NCI-H146 (cell line): ENCODE data around the gene HELLS.
"Not testable (repeated sequence)": the region's sequence is repeated elsewhere in the genome, so short reads cannot be mapped to it uniquely, and the experiment has no call there.

Experiments
- DNase-seq: peaks from one replicate; lab custom pipeline; 2025; lab: John Stamatoyannopoulos, UW

HELLS gene

GRCh38 chr10:94545391-94546048 is at the start of gene HELLS:
Gene HELLS (plus strand): TSS chr10:94545788. CDS start chr10:94545922, 134 bp downstream.
- DNase-seq = peak; percentile 92

GRCh38 chr10:94496010-94496409 is 49.6 kb upstream of the HELLS start:
- DNase-seq = no peak

GRCh38 chr10:94496646-94497045 is 48.9 kb upstream of the HELLS start:
- no peak for DNase-seq

- no peak for DNase-seq
These were observed 45.5 kb upstream of the HELLS start for GRCh38 chr10:94500063-94500462.

GRCh38 chr10:94521276-94522250 is 24.0 kb upstream of the HELLS start:
- DNase-seq = no peak

- DNase-seq = no peak
These were observed 21.4 kb upstream of the HELLS start for GRCh38 chr10:94524146-94524545.

GRCh38 chr10:94524711-94525110 is 20.9 kb upstream of the HELLS start:
- no peak for DNase-seq

- not testable (repeated sequence) for DNase-seq
These were observed 14.0 kb upstream of the HELLS start for GRCh38 chr10:94531550-94531949.

- no peak for DNase-seq
These were observed 12.6 kb upstream of the HELLS start for GRCh38 chr10:94533027-94533426.

- not testable (repeated sequence) for DNase-seq
These were observed 3.3 kb upstream of the HELLS start for GRCh38 chr10:94542282-94542681.

GRCh38 chr10:94546049-94546900 is 687 bp downstream of the HELLS start:
- peak; percentile 46 for DNase-seq

- DNase-seq = no peak
These were observed 1.3 kb downstream of the HELLS start for GRCh38 chr10:94546901-94547185.

GRCh38 chr10:94549221-94549620 is 3.6 kb downstream of the HELLS start:
- no peak for DNase-seq

GRCh38 chr10:94567714-94568307 is 22.2 kb downstream of the HELLS start:
- DNase-seq = not testable (repeated sequence)

GRCh38 chr10:94571081-94571480 is 25.5 kb downstream of the HELLS start:
- DNase-seq = no peak

- DNase-seq = no peak
These were observed 25.9 kb downstream of the HELLS start for GRCh38 chr10:94571528-94571927.

- peak; percentile 30 for DNase-seq
These were observed 33.2 kb downstream of the HELLS start for GRCh38 chr10:94578790-94579189.

- DNase-seq = no peak
These were observed 37.5 kb downstream of the HELLS start for GRCh38 chr10:94583124-94583523.

GRCh38 chr10:94591461-94592205 is 46.0 kb downstream of the HELLS start:
- no peak for DNase-seq

- DNase-seq = no peak
These were observed 57.3 kb downstream of the HELLS start for GRCh38 chr10:94602729-94603515.
